GM21786 (cell line): Measurements from ENCODE around the gene APBA2.

Experiments used
- ATAC-seq: cut with Tn5 transposase; IDR thresholded peaks from one replicate; pipeline ENCODE4 v1.9.1; 2021; ENCODE audit not compliant: unreplicated experiment

The APBA2 gene

DNA sequence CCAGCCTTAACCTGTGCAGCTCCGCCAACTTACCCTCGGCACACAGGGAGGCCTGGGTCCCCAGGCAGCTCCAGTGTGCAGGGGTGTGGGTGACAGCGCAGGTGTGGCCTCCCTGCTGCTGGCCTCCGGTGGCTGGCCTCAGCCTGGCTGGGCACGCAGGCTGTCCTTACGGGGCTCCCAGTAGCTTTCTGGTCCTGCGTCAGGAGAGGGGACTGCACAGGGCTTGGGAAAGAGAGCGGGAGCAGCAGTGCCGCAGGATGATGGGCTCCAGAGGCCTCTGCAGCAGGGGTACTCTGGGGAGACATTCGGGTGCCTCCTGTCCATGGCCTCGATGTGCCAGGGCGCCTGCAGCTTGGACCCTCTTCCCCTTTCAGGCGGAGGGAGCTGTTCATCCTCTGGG, 9.4 kb downstream of the APBA2 start:
- ATAC-seq, result no peak

GRCh38 chr15:28895566-28895965, 9.8 kb downstream of the APBA2 start:
- no peak for ATAC-seq

GRCh38 chr15:28896951-28897350, 11.2 kb downstream of the APBA2 start:
- no peak for ATAC-seq

GRCh38 chr15:28897861-28898585, 12.2 kb downstream of the APBA2 start:
- ATAC-seq, result no peak

GRCh38 chr15:28899061-28899738, 13.4 kb downstream of the APBA2 start:
- no peak for ATAC-seq

DNA sequence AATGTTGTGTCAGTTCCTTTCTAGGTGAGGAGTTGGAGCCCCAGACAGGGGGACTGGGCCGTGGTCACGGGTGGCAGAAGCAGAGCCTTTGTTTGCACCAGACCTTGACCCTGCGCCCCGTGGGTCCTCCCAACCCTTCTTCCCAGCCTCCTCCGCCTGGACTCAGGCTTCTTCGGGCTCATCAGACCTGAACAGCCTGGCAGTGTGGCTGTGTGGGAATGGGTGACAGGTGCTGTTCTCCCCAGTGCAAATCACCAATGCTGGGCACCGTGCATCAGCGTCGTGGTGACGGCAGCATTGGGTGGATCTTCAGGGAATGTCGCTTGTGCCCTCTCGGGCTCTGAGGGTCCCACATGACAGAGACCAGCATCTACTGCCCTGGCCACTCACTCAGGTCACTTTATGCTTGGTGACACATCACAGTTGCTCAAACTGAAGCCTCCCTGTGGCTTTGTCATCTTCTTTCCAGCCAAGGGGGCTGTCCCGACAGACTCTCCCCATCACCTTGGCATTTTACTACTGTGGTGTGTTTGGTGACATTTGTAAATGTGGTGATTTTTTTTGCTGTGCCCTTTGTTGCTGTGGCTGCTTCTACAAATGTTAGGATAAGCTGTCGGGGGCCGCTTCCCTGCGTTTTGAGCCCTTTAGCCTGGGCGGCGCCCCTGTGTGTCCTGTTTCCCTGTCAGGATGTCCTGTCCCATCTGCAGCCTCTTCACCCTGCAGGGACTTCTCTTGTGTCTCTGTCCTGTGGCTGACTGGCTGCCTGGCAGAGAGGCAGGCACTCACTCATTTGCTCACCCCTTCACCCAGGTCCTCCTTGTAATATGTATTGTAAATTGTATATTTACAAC, 14.5 kb downstream of the APBA2 start:
- no peak for ATAC-seq

DNA sequence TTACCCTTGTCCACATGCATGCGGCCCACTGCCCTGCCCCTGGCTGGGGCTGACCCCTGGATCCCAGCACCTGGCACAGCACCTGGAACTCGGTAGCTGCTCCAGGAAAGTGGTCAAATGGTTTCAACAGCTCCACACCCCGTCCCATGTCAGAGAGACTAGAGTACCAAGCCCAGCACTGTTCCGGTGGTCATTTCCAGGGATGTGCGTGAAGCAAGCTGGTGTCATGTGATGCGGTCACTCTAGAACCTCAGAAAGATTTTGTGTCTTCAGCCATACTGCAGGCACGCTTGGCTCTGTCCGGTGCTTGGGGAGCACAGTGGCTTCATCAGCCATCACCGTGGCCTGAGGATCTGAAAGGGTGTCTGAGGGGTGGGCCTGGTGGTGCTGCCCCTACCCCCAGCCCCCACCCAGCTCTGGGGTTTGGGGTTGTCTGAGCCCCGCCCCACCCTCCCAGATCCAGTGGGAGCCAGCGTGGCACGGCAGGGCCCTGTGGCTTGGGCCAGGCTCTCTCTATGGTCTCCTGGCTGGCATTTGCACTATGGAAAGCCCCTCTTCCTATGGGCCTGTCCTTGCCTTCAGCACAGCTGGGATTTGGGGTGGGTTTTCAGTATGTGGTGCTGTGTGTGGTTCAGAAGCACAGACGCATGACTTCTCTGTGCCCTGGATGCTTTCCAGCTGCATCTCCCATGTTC, 15.3 kb downstream of the APBA2 start:
- ATAC-seq, result no peak

GRCh38 chr15:28901587-28901980, 15.8 kb downstream of the APBA2 start:
- ATAC-seq, result no peak

DNA sequence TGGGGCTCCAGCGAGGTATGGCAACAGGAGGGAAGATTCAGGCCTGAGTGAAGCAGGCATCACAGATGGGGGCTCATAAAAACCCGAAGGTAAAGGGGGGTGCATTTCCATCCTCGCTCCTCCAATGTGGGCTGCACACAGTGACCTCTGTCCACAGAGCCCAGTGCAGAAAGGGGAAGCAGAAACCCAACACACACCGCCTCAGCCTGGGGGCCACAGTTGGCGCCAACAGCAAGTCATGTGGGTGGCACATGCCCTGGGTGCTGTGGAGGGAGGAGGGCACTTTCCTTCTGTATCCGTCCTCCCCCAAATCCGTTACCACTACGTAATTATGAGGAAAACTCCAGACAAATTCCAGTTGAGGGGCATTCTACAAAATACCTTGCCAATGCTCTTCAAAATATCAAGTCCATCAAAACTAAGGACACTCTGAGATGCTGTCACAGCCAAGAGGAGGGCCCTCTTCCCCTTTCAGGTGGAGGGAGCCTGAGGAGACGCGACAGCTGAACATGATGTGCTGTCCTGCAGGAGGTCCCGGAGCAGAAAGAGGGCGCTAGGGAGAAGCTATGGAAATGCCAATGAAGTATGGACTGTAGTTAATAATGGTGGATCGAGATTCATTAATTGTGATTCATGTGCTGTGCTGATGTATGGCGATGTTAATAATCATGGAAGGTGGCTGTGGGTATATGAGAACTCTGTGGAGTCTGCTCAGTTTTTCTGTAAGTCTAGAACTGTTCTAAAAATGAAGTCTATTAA, 16.4 kb downstream of the APBA2 start:
- no peak for ATAC-seq

GRCh38 chr15:28902856-28903255, 17.1 kb downstream of the APBA2 start:
- no peak for ATAC-seq

DNA sequence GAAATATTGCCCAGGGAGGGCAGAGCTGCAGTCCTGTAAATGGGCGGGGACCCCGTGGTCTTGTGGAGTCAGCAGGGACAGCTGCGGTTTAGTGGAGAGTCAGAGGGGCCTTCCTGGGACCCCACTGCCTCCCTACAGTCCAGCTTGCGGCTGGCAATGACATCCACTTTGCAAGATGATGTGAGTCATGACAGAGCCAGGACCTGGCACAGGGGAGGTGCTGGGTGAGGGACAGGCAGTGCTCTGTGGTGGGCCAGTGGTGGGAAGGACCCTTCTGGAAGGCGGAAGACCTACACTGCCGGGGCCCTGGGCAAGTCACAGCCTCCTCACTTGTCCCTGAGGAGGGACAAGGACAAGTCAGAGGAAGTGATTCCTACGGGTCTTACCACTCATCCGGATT, 17.8 kb downstream of the APBA2 start:
- ATAC-seq, result no peak

- ATAC-seq, result no peak
Measured at GRCh38 chr15:28904003-28904402, 18.2 kb downstream of the APBA2 start.

- no peak for ATAC-seq
Measured at GRCh38 chr15:28904541-28905315, 19.0 kb downstream of the APBA2 start.

DNA sequence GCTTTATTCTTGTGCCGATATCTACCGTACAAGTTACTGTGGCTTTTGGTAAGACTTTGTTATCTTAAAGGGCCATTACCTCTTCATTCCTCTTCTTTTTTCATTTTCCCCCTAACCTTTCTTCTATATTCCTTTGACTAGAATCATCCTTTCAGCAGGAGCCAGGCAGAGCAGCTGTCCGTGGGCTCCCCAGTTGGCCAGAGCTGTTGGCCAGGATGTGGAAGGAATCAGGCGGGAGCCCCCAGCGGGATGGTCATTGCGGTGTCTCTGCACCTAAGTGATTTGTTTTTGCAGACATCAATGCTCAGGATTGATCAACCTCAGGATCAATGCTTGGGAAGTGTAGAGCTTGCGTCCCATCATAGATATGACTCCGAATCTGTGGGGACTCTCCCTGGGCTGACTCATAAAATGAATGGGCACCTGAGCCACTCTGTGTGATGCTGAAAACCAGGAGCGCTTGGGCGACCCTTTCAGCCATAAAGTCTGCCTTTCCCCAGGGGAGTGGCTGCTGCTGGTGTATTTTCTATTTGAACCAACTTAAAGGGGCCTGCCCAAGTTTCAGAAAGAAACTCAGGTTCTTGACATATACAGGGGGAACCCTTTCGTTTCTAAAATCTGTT, 21.7 kb downstream of the APBA2 start:
- ATAC-seq, result no peak

DNA sequence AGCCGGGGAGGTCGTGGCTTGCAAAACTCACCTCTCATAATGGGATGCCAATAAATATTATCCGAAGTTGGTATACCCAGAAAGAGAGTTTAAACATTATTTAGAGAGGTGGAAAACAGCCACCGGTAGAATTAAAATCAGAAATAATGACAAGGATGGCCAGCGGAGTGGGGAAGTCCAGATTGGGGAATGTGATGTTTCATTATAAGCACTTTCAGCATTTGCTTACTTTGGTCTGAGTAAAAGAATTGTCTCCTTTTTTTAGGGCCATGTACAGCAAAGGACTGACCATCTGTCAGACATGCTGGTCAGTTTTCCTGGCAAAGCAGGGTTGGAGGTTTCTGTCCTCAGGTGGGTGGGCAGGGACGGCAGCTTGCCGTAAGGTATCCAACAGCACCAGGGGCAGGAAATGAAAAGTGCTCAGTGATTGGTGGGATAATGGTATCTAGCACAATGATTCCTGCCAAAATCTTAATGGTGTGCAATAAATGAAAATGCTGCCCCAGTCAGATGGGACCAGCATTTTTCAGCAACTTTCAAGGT, 24.3 kb downstream of the APBA2 start:
- no peak for ATAC-seq

- no peak for ATAC-seq
Measured at GRCh38 chr15:28911310-28911931, 25.6 kb downstream of the APBA2 start.

DNA sequence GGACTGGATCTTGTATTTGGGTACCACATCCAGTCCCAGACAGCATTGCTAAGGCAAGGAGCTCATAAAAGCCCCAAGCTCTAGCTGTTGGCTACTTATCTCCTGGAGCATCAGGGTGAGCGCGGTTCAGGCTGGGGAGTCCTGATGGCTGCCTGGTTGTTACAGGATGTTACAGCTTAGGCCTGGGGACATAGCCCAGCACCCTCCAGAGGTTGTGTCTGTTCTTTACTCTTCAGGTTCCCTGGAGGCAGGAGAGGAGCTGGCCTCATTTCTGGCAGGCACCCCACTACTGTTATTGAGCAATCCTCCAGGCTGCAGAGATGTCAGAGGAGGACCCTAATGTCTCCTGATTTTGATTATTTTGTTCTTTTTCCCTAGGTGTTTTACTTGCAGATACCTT, 26.6 kb downstream of the APBA2 start:
- ATAC-seq, result no peak

DNA sequence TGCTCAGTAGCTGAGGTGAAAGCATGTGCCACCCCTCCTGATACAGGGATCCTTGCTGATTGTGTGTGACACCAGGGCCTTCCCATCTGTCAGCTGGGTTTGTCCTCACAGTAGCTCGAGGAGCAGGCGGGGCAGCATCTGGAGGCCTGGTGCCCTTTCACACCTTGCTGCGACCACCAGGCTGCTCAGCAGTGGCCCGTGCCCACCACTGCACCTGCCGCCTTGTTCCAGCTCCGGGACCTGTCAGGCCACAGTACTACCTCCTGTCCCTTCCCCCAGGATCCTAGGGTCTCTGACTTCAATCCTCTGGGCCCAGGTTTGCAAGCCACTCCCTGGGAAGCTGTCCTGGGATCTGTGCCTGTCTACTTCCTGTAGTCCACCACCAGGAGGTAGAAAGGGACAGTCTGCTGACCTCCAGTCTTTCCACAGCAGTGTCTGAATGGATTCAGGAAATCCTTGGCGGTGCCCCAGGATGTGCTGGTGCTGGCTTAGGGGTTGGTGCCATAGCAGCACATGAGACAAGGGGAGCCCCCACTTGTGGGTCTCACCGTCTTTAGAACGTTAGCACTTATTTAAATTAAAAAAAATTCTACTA, 27.5 kb downstream of the APBA2 start:
- no peak for ATAC-seq
